Right lobe of liver (tissue), 4 donors: ENCODE measurements around the gene MTERF2.

Experiments
- POLR2A ChIP-seq: fragments of 450-650 bp; IDR thresholded peaks from one replicate; pipeline ENCODE4 v1.6.1; 2017; ENCODE audit warnings: antibody characterized with exemption, mild to moderate bottlenecking
- TF ChIP-seq, protein P1 (sequence below), 4 donors: fragments of 200-600 bp in 3 of 4; fragments of 450-650 bp in 1 of 4; IDR thresholded peaks; one replicate each; pipeline versions ENCODE4 v1.5.1 to v1.8.0; 2016 to 2022; ENCODE audit warnings: antibody characterized with exemption in 4 of 4, mild to moderate bottlenecking in 2 of 4
- donor health status: DM: no; HTN: no; CAD: no.
- donor health status: DM: no; HTN: no; CAD: no.
- donor health status: DM: no; HTN: yes; CAD: no.

DNA sequence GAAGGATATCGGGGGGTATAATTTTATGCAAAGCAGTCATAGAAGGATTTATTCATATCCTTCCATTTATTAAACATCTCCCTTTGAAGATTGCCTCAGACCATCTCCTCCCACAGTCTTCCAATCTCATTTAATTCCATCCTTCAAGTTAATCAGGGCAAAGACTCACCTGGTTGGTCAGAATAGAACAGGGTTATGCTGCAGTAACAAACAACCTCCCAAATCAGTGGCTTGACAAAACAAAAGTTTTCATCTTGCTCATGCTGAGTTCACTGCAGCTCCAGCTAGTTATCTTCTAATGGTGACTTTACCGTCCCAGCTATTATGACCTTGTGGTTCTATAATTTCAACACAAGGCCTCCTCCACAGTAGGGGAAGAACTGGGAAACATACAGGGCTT lies 48.8 kb upstream of the MTERF2 start:
- TF ChIP-seq, protein P1, sequence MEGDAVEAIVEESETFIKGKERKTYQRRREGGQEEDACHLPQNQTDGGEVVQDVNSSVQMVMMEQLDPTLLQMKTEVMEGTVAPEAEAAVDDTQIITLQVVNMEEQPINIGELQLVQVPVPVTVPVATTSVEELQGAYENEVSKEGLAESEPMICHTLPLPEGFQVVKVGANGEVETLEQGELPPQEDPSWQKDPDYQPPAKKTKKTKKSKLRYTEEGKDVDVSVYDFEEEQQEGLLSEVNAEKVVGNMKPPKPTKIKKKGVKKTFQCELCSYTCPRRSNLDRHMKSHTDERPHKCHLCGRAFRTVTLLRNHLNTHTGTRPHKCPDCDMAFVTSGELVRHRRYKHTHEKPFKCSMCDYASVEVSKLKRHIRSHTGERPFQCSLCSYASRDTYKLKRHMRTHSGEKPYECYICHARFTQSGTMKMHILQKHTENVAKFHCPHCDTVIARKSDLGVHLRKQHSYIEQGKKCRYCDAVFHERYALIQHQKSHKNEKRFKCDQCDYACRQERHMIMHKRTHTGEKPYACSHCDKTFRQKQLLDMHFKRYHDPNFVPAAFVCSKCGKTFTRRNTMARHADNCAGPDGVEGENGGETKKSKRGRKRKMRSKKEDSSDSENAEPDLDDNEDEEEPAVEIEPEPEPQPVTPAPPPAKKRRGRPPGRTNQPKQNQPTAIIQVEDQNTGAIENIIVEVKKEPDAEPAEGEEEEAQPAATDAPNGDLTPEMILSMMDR (IDR thresholded peaks at IDR 0.05) = no peak
- TF ChIP-seq POLR2A = no peak
